Adrenal gland (tissue), 12 donors: ENCODE measurements around the gene KIAA1328. TPM values are rescaled to one million over a fixed set of nuclear protein-coding genes. Genes with fewer than 3 reads are reported as not detected.

Source experiments
- DNase-seq, 7 donors: peaks; one replicate each; pipeline ENCODE4 v3.0.0-alpha.2; 2019 to 2020
- H3K27ac ChIP-seq, 5 donors: fragments of 200-600 bp; sonication (generic) in 4 of 5; 1 replicate in 3 of 5; 2 replicates in 2 of 5; pipeline versions ENCODE4 v1.5.1 to v1.8.0; 2016 to 2020; ENCODE audit warnings: mild to moderate bottlenecking in 1 of 5
- H3K27me3 ChIP-seq: fragments of 200-600 bp; 2 replicates; pipeline ENCODE4 v1.8.0; 2021
- H3K36me3 ChIP-seq, 2 donors: fragments of 200-600 bp; replicated peaks in 1 of 2; 1 replicate in 1 of 2; 2 replicates in 1 of 2; pipeline versions ENCODE4 v1.5.1 to v1.8.0; 2018 to 2022
- H3K4me1 ChIP-seq, 2 donors: fragments of 200-600 bp; replicated peaks in 1 of 2; 1 replicate in 1 of 2; 2 replicates in 1 of 2; pipeline versions ENCODE4 v1.5.1 to v1.8.0; 2018 to 2021
- H3K4me3 ChIP-seq, 4 donors: fragments of 200-600 bp; sonication (generic) in 3 of 4; one replicate each; pipeline ENCODE4 v1.5.1; 2016 to 2018
- H3K9me3 ChIP-seq, 3 donors: fragments of 200-600 bp; sonication (generic) in 1 of 3; replicated peaks in 1 of 3; 1 replicate in 2 of 3; 2 replicates in 1 of 3; pipeline versions ENCODE4 v1.5.1 to v1.8.0; 2016 to 2021
- POLR2A ChIP-seq, 2 donors: fragments of 450-650 bp; IDR thresholded peaks; one replicate each; pipeline ENCODE4 v1.6.1; 2017; ENCODE audit warnings: antibody characterized with exemption in 2 of 2, mild to moderate bottlenecking in 2 of 2, moderate library complexity in 1 of 2
- WGBS, 4 donors: extraction: QIAGEN DNeasy Blood & Tissue Kit in 2 of 4; methylation state at CpG; one replicate each; pipeline versions ENCODE4 v1.1.5 to v1.1.7; 2013 to 2017; 5-methylcytosine and 5-hydroxymethylcytosine counted together
- intact Hi-C, 2 donors: fragments of 100-400 bp; cut with DNase I; formaldehyde crosslinking; loops; one replicate each; pipeline versions ENCODE4 v1.14.1 to v1.15.0; 2022 to 2023
- polyA plus RNA-seq, 3 donors: library from polyadenylated mRNA; stranded (reverse); fragments of 200-250 nt in 2 of 3; fragments of 350-450 nt in 1 of 3; fragmentation: Illumina TruSeq in 1 of 3; extraction: RNeasy Lipid Tissue Mini Kit (QIAGEN cat#74804) in 1 of 3; gene quantifications; one replicate each; pipeline ENCODE4 v1.2.3, GENCODE V29; 2013 to 2014
- total RNA-seq, 9 donors: library from RNA; depleted of rRNA in 4 of 9; stranded (reverse); fragments of >200 nt in 4 of 9; fragments of 120-200 nt in 1 of 9; fragmentation: NEBNext Ultra II Directional in 1 of 9; extraction: Animal tissue kit (Norgen Biotek cat#: 25700) in 1 of 9; gene quantifications; one replicate each; pipeline versions ENCODE4 v1.1.0 to v1.2.4, GENCODE V29; 2013 to 2023
- TF ChIP-seq, protein P1 (sequence below), 6 experiments: fragments of 450-650 bp in 4 of 6; fragments of 200-600 bp in 2 of 6; sonication (generic) in 1 of 6; IDR thresholded peaks; 1 replicate in 5 of 6; 2 replicates in 1 of 6; pipeline versions ENCODE4 v1.5.1 to v1.8.0; 2016 to 2021; ENCODE audit warnings: antibody characterized with exemption in 6 of 6, mild to moderate bottlenecking in 2 of 6, moderate library complexity in 1 of 6
- donor health status: healthy with polysubstance abuse.
- donor health status: Bipolar disorder and iron deficiency.
- donor health status: DM: yes; HTN: yes; CAD: no.
- donor health status: DM: no; HTN: no; CAD: no.
- donor health status: DM: no; HTN: no; CAD: no.
- donor health status: DM: yes; HTN: yes; CAD: no.

The KIAA1328 gene
- total and polyA plus RNA-seq, 12 donors: 2.5 to 20.5 (median 7.2) TPM

- no peaks in the 10 kb centered on the region for H3K36me3 ChIP-seq
- H3K27ac ChIP-seq: no peak overlapping the region
- no peak for DNase-seq
- H3K4me3 ChIP-seq: no peak overlapping the region
- H3K27me3 ChIP-seq: no peaks in the 10 kb centered on the region
- intact Hi-C loops: no loop called here
- H3K4me1 ChIP-seq: peaks cover 0 to 11% of the 10 kb centered on the region in 2 donors
- 94 to 100% (median 98%) methylated on average over 1 of the region's 1 CpG for WGBS, 4 donors
- TF ChIP-seq, protein P1, sequence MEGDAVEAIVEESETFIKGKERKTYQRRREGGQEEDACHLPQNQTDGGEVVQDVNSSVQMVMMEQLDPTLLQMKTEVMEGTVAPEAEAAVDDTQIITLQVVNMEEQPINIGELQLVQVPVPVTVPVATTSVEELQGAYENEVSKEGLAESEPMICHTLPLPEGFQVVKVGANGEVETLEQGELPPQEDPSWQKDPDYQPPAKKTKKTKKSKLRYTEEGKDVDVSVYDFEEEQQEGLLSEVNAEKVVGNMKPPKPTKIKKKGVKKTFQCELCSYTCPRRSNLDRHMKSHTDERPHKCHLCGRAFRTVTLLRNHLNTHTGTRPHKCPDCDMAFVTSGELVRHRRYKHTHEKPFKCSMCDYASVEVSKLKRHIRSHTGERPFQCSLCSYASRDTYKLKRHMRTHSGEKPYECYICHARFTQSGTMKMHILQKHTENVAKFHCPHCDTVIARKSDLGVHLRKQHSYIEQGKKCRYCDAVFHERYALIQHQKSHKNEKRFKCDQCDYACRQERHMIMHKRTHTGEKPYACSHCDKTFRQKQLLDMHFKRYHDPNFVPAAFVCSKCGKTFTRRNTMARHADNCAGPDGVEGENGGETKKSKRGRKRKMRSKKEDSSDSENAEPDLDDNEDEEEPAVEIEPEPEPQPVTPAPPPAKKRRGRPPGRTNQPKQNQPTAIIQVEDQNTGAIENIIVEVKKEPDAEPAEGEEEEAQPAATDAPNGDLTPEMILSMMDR (IDR thresholded peaks at IDR 0.05): no peak
- no peak for TF ChIP-seq POLR2A (IDR thresholded peaks at IDR 0.05)
- H3K9me3 ChIP-seq: no peaks in the 10 kb centered on the region
Measured at GRCh38 chr18:36835927-36836326, 7.0 kb downstream of the KIAA1328 start.

DNA sequence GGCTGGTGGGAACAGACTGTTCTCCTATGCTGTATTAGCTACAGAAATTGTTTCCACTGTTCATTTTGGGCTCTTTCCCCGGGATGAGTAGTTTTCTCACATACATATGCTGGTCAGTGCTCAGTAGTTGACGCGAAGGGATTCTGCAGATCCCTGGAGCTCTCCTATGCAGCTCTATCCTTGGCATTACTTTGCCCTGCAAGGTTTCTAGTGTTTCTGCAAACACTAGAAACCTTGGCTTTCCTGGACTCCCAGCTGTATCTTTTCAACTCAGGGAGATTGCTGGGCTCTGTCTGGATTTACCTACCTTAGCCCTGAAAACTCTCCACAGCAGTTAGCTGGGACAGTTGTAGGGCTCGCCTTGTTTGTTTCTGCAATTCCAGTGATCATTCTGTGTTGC, 10.9 kb downstream of the KIAA1328 start:
- intact Hi-C loops: no loop called here
- Histone ChIP-seq H3K9me3 (no peaks in the 10 kb centered on the region), H3K4me1 (peaks cover 0 to 11% of the 10 kb centered on the region in 2 donors), H3K36me3 (no peaks in the 10 kb centered on the region), H3K27ac (no peak overlapping the region), H3K4me3 (no peak overlapping the region), H3K27me3 (no peaks in the 10 kb centered on the region)
- no peak for DNase-seq
- WGBS, 4 donors: 96 to 100% (median 98%) methylated on average over 4 of the region's 4 CpGs
- TF ChIP-seq POLR2A (IDR thresholded peaks at IDR 0.05): no peak
- TF ChIP-seq, protein P1 (IDR thresholded peaks at IDR 0.05): no peak

- intact Hi-C loops: no loop called here
Measured at GRCh38 chr18:36843199-36843598, 14.3 kb downstream of the KIAA1328 start.

DNA sequence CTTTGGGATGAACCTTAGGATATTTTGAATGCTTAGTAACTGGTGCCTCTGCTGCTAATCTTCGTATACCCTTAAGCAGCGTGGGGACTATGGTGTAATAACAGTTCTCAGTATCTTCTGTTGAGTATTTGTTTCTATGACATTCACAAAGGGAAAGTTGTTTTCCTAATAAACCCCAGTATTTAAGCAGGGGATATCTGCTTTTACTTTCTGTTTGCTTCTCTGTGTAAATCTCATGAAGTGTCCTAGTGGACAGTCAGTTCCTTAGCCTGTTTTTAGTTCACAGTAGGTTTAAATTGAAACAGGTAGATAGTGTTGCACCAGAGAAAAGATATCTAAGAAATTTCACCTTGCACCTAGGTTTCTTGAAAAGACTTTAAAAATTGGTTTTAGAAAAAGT, 14.9 kb downstream of the KIAA1328 start:
- WGBS, 4 donors: 61 to 86% (median 78%) methylated on average over 2 of the region's 2 CpGs
- no peaks in the 10 kb centered on the region for H3K9me3 ChIP-seq
- DNase-seq: no peak
- H3K27me3 ChIP-seq: no peaks in the 10 kb centered on the region
- H3K36me3 ChIP-seq: no peaks in the 10 kb centered on the region
- H3K4me1 ChIP-seq: no peaks in the 10 kb centered on the region
- no peak overlapping the region for H3K4me3 ChIP-seq
- intact Hi-C loops: no loop called here
- H3K27ac ChIP-seq: no peak overlapping the region
- TF ChIP-seq, protein P1 (IDR thresholded peaks at IDR 0.05): peak in 1 of 6 experiments; percentile 11
- no peak for TF ChIP-seq POLR2A (IDR thresholded peaks at IDR 0.05)

More at GRCh38 chr18:36843199-36843598, 14.3 kb downstream of the KIAA1328 start:
- Histone ChIP-seq H3K36me3 (no peaks in the 10 kb centered on the region), H3K9me3 (no peaks in the 10 kb centered on the region), H3K4me1 (no peaks in the 10 kb centered on the region), H3K27me3 (no peaks in the 10 kb centered on the region), H3K27ac (no peak overlapping the region), H3K4me3 (no peak overlapping the region)
- no peak for DNase-seq
- no peak for TF ChIP-seq POLR2A (IDR thresholded peaks at IDR 0.05)
- TF ChIP-seq, protein P1 (IDR thresholded peaks at IDR 0.05): no peak
- 92 to 95% (median 94%) methylated on average over 5 of the region's 5 CpGs for WGBS, 4 donors
